HEK293 (cell line): ENCODE data around the gene SH3BP2.

Experiments
- CTCF ChIA-PET: fragments of 350-600 bp; formaldehyde crosslinking; extraction: SDS; loops from one replicate; lab custom pipeline; 2021; ENCODE audit warnings: antibody characterized with exemption; lab: Yijun Ruan, JAX
- POLR2A ChIA-PET: fragments of 300-600 bp; formaldehyde crosslinking; extraction: SDS; loops from one replicate; lab custom pipeline; 2020; ENCODE audit warnings: antibody characterized with exemption, inconsistent platforms; lab: Yijun Ruan, JAX
- H3K27ac ChIP-seq: fragments of 200-500 bp; sonication (Bioruptor generic); 2 replicates; pipeline ENCODE4 v1.5.1; 2014; ENCODE audit warnings: low read depth, low read length, control low read depth, inconsistent platforms; ENCODE audit errors: extremely low read depth
- H3K36me3 ChIP-seq, 2 experiments: fragments of 200-500 bp in 1 of 2; sonication (Bioruptor generic) in 1 of 2; 1 replicate in 1 of 2; 2 replicates in 1 of 2; pipeline ENCODE4 v1.5.1; 2014 to 2017; ENCODE audit warnings: inconsistent platforms in 2 of 2, low read length in 2 of 2; ENCODE audit not compliant: control insufficient read depth in 2 of 2, insufficient read depth in 1 of 2
- H3K4me1 ChIP-seq: fragments of 200-500 bp; sonication (Bioruptor generic); 2 replicates; pipeline ENCODE4 v1.5.1; 2014; ENCODE audit warnings: mild to moderate bottlenecking, low read length, inconsistent platforms; ENCODE audit not compliant: control insufficient read depth, insufficient read depth
- H3K4me3 ChIP-seq: 2 replicates; pipeline ENCODE4 v1.5.1; 2011; ENCODE audit warnings: low read depth, mild to moderate bottlenecking, control low read depth, low read length, moderate library complexity
- H3K9me3 ChIP-seq: fragments of 200-500 bp; sonication (Bioruptor generic); 2 replicates; pipeline ENCODE4 v1.5.1; 2014; ENCODE audit warnings: low read depth, low read length, inconsistent platforms; ENCODE audit not compliant: control insufficient read depth, insufficient read depth
- EGR2 ChIP-seq: fragments of 450-650 bp; formaldehyde crosslinking; IDR thresholded peaks from 2 replicates; pipeline ENCODE4 v1.5.1; 2016; ENCODE audit warnings: low read depth, missing biosample characterization, missing genetic modification characterization
- GLIS1 ChIP-seq: fragments of 450-650 bp; formaldehyde crosslinking; IDR thresholded peaks from 2 replicates; pipeline ENCODE4 v1.5.1; 2016; ENCODE audit warnings: missing biosample characterization, missing genetic modification characterization
- GLIS2 ChIP-seq: fragments of 450-650 bp; formaldehyde crosslinking; IDR thresholded peaks from 2 replicates; pipeline ENCODE4 v1.5.1; 2016; ENCODE audit warnings: missing biosample characterization, missing genetic modification characterization
- KLF16 ChIP-seq: fragments of 450-650 bp; formaldehyde crosslinking; IDR thresholded peaks from 2 replicates; pipeline ENCODE4 v1.5.1; 2017; ENCODE audit warnings: missing biosample characterization, missing genetic modification characterization
- MZF1 ChIP-seq: fragments of 450-650 bp; formaldehyde crosslinking; IDR thresholded peaks from 2 replicates; pipeline ENCODE4 v1.5.1; 2017; ENCODE audit warnings: missing biosample characterization, missing genetic modification characterization, borderline replicate concordance
- ZFHX2 ChIP-seq: fragments of 450-650 bp; formaldehyde crosslinking; conservative IDR thresholded peaks from 2 replicates; pipeline ENCODE4 v1.5.1; 2016; ENCODE audit warnings: missing biosample characterization, missing genetic modification characterization
- ZIC2 ChIP-seq: fragments of 450-650 bp; formaldehyde crosslinking; IDR thresholded peaks from 2 replicates; pipeline ENCODE4 v1.5.1; 2016; ENCODE audit warnings: missing biosample characterization, missing genetic modification characterization
- ZNF239 ChIP-seq: fragments of 450-650 bp; formaldehyde crosslinking; IDR thresholded peaks from 2 replicates; pipeline ENCODE4 v1.5.1; 2016; ENCODE audit warnings: missing biosample characterization, missing genetic modification characterization
- ZNF324 ChIP-seq: fragments of 450-650 bp; formaldehyde crosslinking; IDR thresholded peaks from 2 replicates; pipeline ENCODE4 v1.5.1; 2016; ENCODE audit warnings: missing biosample characterization, missing genetic modification characterization
- ZNF341 ChIP-seq: fragments of 450-650 bp; formaldehyde crosslinking; IDR thresholded peaks from 2 replicates; pipeline ENCODE4; 2016; ENCODE audit warnings: low read depth, missing biosample characterization, missing genetic modification characterization
- ZNF529 ChIP-seq: fragments of 450-650 bp; formaldehyde crosslinking; IDR thresholded peaks from 2 replicates; pipeline ENCODE4 v1.5.1; 2017; ENCODE audit warnings: missing genetic modification characterization, missing biosample characterization; ENCODE audit not compliant: insufficient replicate concordance
- ZNF664 ChIP-seq: fragments of 450-650 bp; formaldehyde crosslinking; IDR thresholded peaks from 2 replicates; pipeline ENCODE4 v1.5.1; 2016; ENCODE audit warnings: missing biosample characterization, missing genetic modification characterization
- TF ChIP-seq, protein P1 (sequence below): fragments of 450-650 bp; formaldehyde crosslinking; IDR thresholded peaks from 2 replicates; pipeline ENCODE4 v1.5.1; 2016; ENCODE audit warnings: missing biosample characterization, missing genetic modification characterization
- TF ChIP-seq, protein P2 (sequence below): fragments of 450-650 bp; formaldehyde crosslinking; IDR thresholded peaks from 2 replicates; pipeline ENCODE4 v1.5.1; 2016; ENCODE audit warnings: missing biosample characterization, missing genetic modification characterization, low read depth
- TF ChIP-seq, protein P3 (sequence below): fragments of 450-650 bp; formaldehyde crosslinking; IDR thresholded peaks from 2 replicates; pipeline ENCODE4 v1.5.1; 2017; ENCODE audit warnings: missing biosample characterization, missing genetic modification characterization
- TF ChIP-seq, protein P4 (sequence below): fragments of 450-650 bp; formaldehyde crosslinking; IDR thresholded peaks from 2 replicates; pipeline ENCODE4 v1.5.1; 2017; ENCODE audit warnings: missing biosample characterization, missing genetic modification characterization

The SH3BP2 gene

DNA sequence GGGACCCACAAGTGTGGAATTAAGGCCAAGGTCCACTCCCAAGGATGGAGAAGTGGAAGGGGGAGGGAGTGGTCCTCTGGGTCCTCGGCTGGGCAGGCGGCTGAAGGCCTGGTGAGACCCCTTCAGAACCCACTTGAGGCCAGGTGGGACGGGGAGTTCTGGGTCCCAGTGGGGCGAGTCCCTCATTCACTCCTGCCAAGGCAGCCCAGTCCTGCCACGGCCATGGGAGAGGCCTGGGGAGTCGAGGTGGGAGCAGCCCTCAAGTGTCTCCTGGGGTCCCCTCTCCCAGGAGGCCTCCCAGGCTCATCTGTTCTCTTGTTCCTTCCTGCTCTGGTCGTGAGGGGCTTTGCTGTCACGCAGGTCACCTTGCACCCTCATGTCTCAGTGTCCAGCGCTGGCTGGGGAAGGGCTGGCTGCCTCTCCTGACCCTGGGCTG, 6.1 kb upstream of the SH3BP2 start:
- CTCF ChIA-PET = no interaction called here
- TF ChIP-seq MZF1 (tag by site-specific recombination) (no peak), ZNF239 (tag by site-specific recombination) (no peak), ZNF341 (no peak), GLIS1 (peak; percentile 37; the same call in 1 of the 2 replicates)
- TF ChIP-seq, all 188 proteins: peak for 1
- Histone ChIP-seq H3K4me3 (no peak overlapping the region), H3K9me3 (no peaks in the 10 kb centered on the region), H3K27ac (no peak overlapping the region), H3K4me1 (no peaks in the 10 kb centered on the region), H3K36me3 (no peaks in the 10 kb centered on the region)
- POLR2A ChIA-PET = no interaction called here

DNA sequence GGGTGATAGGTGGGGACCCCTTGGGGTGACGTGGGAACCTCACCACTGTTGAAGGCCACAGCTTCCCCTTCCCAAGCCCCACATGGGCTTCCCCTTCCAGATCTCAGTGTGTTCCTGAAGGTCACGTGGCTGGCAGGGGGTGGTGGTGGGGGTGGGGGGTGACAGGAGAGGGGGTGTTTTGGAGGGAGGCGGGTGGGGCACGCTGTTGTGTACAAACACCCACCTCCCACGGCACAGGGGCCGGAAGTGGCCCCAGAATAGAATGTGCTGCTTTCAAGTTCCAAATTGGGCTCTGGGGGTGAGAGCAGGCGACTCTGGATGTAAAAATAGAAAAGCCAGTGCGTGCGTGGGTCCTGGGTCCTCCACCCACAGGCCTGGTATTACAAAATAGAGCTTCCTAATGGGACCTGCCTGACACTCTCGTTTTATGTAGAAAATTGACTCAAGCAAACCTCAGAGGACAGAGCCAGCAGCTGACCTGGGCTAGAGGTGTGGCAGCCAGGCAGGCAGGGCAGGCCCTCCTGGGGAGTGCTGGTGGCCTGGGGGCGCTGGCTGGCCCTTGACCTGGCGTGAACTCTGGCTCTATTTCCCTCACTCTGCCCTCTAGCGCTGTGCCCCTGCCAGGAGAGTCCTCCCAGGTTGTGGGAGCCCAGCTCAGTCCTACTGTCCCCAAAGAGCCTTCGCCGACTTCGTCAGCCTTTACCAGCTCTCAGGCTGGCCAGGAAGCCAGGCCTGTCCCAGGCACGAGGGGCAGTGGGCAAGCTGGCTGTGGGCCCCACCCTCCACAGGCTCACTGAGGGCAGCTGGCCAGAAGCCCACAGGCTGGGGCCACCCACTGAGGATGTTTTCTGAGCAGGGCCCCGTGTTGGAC, 5.4 kb upstream of the SH3BP2 start:
- H3K4me3 ChIP-seq = no peak overlapping the region
- ChIA-PET POLR2A (no interaction called here), CTCF (no interaction called here)
- no peak overlapping the region for H3K27ac ChIP-seq
- no peaks in the 10 kb centered on the region for H3K4me1 ChIP-seq
- TF ChIP-seq ZIC2 (tag by site-specific recombination) (no peak), ZFHX2 (tag by site-specific recombination) (peak; percentile 46)
- TF ChIP-seq, protein P1, sequence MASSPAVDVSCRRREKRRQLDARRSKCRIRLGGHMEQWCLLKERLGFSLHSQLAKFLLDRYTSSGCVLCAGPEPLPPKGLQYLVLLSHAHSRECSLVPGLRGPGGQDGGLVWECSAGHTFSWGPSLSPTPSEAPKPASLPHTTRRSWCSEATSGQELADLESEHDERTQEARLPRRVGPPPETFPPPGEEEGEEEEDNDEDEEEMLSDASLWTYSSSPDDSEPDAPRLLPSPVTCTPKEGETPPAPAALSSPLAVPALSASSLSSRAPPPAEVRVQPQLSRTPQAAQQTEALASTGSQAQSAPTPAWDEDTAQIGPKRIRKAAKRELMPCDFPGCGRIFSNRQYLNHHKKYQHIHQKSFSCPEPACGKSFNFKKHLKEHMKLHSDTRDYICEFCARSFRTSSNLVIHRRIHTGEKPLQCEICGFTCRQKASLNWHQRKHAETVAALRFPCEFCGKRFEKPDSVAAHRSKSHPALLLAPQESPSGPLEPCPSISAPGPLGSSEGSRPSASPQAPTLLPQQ = 0 out of 2 replicates have a peak, but pooled peaks have one; percentile 34
- H3K36me3 ChIP-seq = no peaks in the 10 kb centered on the region
- no peaks in the 10 kb centered on the region for H3K9me3 ChIP-seq

DNA sequence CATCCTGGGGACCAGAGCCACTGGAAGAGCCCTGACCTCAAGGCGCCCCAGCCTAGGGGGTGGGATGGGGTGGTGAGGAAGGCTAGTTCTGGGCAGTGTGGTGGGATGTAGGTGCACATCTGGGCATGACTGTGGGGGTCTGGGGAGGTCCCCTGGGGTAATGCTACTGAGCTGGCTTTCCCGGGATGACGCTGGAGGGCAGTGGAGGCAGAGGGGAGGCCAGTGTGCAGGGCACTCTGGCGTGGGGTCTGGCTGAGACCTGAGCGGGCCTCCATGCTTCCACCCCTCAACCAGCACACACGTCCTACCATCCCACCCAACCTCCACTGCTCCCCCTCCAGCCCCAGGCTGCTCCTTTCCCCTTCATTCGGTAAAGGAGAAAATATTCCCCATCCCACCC, 4.8 kb upstream of the SH3BP2 start:
- CTCF ChIA-PET = no interaction called here
- no peak overlapping the region for H3K27ac ChIP-seq
- H3K4me3 ChIP-seq = no peak overlapping the region
- no peaks in the 10 kb centered on the region for H3K9me3 ChIP-seq
- TF ChIP-seq ZNF529 (tag by site-specific recombination) = no peak
- TF ChIP-seq GLIS1 = peak; percentile 27
- TF ChIP-seq, all 188 proteins: peak for 1
- Histone ChIP-seq H3K36me3 (no peaks in the 10 kb centered on the region), H3K4me1 (no peaks in the 10 kb centered on the region)
- POLR2A ChIA-PET = no interaction called here

DNA sequence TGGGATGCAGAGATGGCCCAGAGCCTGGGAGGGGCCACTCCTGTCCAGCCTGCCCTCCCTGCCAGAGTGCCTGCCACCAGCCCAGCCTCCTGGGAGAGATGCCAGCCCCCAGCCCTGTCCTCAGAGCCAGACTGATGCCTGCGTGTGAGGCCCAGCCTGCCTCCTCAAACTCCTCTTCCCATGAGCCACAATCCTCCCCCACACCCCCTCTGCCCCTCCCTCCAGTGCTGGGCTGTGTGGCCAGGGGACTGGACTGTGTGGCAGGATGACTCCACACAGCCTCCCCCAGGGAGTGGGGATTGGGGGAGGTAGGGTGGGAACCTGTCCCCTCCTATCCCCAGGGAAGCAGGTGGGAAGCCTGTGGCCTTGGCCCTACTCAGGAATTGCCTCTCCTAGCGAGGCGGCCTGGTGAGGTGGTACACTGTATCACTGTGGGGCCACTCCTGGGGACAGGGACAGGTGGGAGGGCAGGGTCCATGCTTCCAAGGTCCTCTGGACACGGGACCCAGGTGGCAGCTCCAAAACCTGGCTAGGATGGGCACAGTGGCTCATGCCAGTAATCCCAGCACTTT, 4.3 kb upstream of the SH3BP2 start:
- no peak overlapping the region for H3K27ac ChIP-seq
- CTCF ChIA-PET = interaction anchor here (0.6 kb wide), 1 partner anchor 33 kb away, joined by 3 read pairs; no protein-coding TSS in a partner anchor
- H3K9me3 ChIP-seq = no peaks in the 10 kb centered on the region
- H3K36me3 ChIP-seq = no peaks in the 10 kb centered on the region
- POLR2A ChIA-PET = no interaction called here
- H3K4me1 ChIP-seq = no peaks in the 10 kb centered on the region
- TF ChIP-seq EGR2 (tag by site-specific recombination) (peak; percentile 76), GLIS1 (peak; percentile 80), GLIS2 (tag by site-specific recombination) (peak; percentile 25; the same call in 1 of the 2 replicates), ZFHX2 (tag by site-specific recombination) (peak; percentile 68), ZNF239 (tag by site-specific recombination) (no peak), ZNF324 (tag by site-specific recombination) (no peak), KLF16 (tag by site-specific recombination) (no peak), ZNF664 (no peak)
- TF ChIP-seq, protein P2, sequence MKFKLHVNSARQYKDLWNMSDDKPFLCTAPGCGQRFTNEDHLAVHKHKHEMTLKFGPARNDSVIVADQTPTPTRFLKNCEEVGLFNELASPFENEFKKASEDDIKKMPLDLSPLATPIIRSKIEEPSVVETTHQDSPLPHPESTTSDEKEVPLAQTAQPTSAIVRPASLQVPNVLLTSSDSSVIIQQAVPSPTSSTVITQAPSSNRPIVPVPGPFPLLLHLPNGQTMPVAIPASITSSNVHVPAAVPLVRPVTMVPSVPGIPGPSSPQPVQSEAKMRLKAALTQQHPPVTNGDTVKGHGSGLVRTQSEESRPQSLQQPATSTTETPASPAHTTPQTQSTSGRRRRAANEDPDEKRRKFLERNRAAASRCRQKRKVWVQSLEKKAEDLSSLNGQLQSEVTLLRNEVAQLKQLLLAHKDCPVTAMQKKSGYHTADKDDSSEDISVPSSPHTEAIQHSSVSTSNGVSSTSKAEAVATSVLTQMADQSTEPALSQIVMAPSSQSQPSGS (tag by site-specific recombination) = no peak
- TF ChIP-seq, protein P3, sequence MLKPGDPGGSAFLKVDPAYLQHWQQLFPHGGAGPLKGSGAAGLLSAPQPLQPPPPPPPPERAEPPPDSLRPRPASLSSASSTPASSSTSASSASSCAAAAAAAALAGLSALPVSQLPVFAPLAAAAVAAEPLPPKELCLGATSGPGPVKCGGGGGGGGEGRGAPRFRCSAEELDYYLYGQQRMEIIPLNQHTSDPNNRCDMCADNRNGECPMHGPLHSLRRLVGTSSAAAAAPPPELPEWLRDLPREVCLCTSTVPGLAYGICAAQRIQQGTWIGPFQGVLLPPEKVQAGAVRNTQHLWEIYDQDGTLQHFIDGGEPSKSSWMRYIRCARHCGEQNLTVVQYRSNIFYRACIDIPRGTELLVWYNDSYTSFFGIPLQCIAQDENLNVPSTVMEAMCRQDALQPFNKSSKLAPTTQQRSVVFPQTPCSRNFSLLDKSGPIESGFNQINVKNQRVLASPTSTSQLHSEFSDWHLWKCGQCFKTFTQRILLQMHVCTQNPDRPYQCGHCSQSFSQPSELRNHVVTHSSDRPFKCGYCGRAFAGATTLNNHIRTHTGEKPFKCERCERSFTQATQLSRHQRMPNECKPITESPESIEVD = no peak
- TF ChIP-seq, protein P4, sequence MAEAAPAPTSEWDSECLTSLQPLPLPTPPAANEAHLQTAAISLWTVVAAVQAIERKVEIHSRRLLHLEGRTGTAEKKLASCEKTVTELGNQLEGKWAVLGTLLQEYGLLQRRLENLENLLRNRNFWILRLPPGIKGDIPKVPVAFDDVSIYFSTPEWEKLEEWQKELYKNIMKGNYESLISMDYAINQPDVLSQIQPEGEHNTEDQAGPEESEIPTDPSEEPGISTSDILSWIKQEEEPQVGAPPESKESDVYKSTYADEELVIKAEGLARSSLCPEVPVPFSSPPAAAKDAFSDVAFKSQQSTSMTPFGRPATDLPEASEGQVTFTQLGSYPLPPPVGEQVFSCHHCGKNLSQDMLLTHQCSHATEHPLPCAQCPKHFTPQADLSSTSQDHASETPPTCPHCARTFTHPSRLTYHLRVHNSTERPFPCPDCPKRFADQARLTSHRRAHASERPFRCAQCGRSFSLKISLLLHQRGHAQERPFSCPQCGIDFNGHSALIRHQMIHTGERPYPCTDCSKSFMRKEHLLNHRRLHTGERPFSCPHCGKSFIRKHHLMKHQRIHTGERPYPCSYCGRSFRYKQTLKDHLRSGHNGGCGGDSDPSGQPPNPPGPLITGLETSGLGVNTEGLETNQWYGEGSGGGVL (tag by site-specific recombination) = peak; percentile 72
- no peak overlapping the region for H3K4me3 ChIP-seq
